NCI-H2171 (cell line): ENCODE results near the gene OR7C1.
A peak's percentile ranks its signal among the peaks of the same experiment; 100 is the strongest.
"Not testable (repeated sequence)": the region's sequence is repeated elsewhere in the genome, so short reads cannot be mapped to it uniquely, and the experiment has no call there.

Experiments used
- DNase-seq: peaks from one replicate; lab custom pipeline; 2025; lab: John Stamatoyannopoulos, UW

The OR7C1 gene

GRCh38 chr19:14765403-14765802 is 69.6 kb downstream of the OR7C1 start:
- DNase-seq: not testable (repeated sequence)

- no peak for DNase-seq
Observed at GRCh38 chr19:14764401-14764800, 70.6 kb downstream of the OR7C1 start.

GRCh38 chr19:14763497-14764145 is 71.4 kb downstream of the OR7C1 start:
- DNase-seq: no peak

GRCh38 chr19:14762111-14762510 is 72.9 kb downstream of the OR7C1 start:
- DNase-seq: no peak

- no peak for DNase-seq
Observed at GRCh38 chr19:14761607-14762006, 73.4 kb downstream of the OR7C1 start.

GRCh38 chr19:14758816-14759215 is 76.2 kb downstream of the OR7C1 start:
- peak; percentile 65 for DNase-seq

- no peak for DNase-seq
Observed at GRCh38 chr19:14748601-14749000, 86.4 kb downstream of the OR7C1 start.
